Fibroblast of lung (primary cell): ENCODE measurements around the gene ZNRF1. TPM values are rescaled to one million over a fixed set of nuclear protein-coding genes. Genes with fewer than 3 reads are reported as not detected.

Source experiments
- DNase-seq, 2 donors: peaks; one replicate each; pipeline versions ENCODE4 v3.0.0 to v3.0.0-alpha.2; 2010; ENCODE audit warnings: low read depth in 2 of 2
- H2AFZ ChIP-seq: 2 replicates; pipeline ENCODE4 v1.5.1; 2012; ENCODE audit warnings: low read length, control low read depth, inconsistent platforms
- H3K27ac ChIP-seq: 2 replicates; pipeline ENCODE4 v1.5.1; 2011; ENCODE audit warnings: low read length, control low read depth; ENCODE audit not compliant: insufficient read depth
- H3K27me3 ChIP-seq: 2 replicates; pipeline ENCODE4 v1.5.1; 2011; ENCODE audit warnings: mild to moderate bottlenecking, low read length; ENCODE audit not compliant: control insufficient read depth, insufficient read depth
- H3K36me3 ChIP-seq: 2 replicates; pipeline ENCODE4 v1.5.1; 2011; ENCODE audit warnings: low read length; ENCODE audit not compliant: control insufficient read depth, insufficient read depth
- H3K4me1 ChIP-seq: 2 replicates; pipeline ENCODE4 v1.5.1; 2011; ENCODE audit warnings: low read length; ENCODE audit not compliant: control insufficient read depth, insufficient read depth; ENCODE audit errors: extremely low read depth
- H3K4me2 ChIP-seq: 2 replicates; pipeline ENCODE4 v1.5.1; 2011; ENCODE audit warnings: low read length, control low read depth; ENCODE audit not compliant: insufficient read depth; ENCODE audit errors: extremely low read depth
- H3K4me3 ChIP-seq, 4 experiments: fragments of 200-600 bp in 1 of 4; sonication (generic) in 1 of 4; replicated peaks in 1 of 4; 2 replicates each; pipeline ENCODE4 v1.5.1; 2011 to 2016; ENCODE audit warnings: low read length in 4 of 4, low read depth in 3 of 4, mild to moderate bottlenecking in 3 of 4, control low read depth in 2 of 4, inconsistent platforms in 1 of 4, mixed read lengths in 1 of 4; ENCODE audit not compliant: insufficient read depth in 1 of 4; ENCODE audit errors: control extremely low read depth in 1 of 4
- H3K79me2 ChIP-seq: 2 replicates; pipeline ENCODE4 v1.5.1; 2012; ENCODE audit warnings: mild to moderate bottlenecking, low read length, inconsistent platforms; ENCODE audit not compliant: control insufficient read depth, insufficient read depth
- H3K9ac ChIP-seq: 2 replicates; pipeline ENCODE4 v1.5.1; 2011; ENCODE audit warnings: mild to moderate bottlenecking, low read length, control low read depth; ENCODE audit not compliant: insufficient read depth
- H3K9me3 ChIP-seq: 2 replicates; pipeline ENCODE4 v1.5.1; 2012; ENCODE audit warnings: low read depth, low read length; ENCODE audit not compliant: control insufficient read depth, insufficient read depth
- H4K20me1 ChIP-seq: 2 replicates; pipeline ENCODE4 v1.5.1; 2011; ENCODE audit warnings: low read length; ENCODE audit not compliant: control insufficient read depth, insufficient read depth; ENCODE audit errors: extremely low read depth
- EZH2 ChIP-seq: IDR thresholded peaks from 2 replicates; pipeline ENCODE4 v1.5.1; 2012; ENCODE audit warnings: low read length, control low read depth, mild to moderate bottlenecking; ENCODE audit errors: missing control alignments
- polyA plus RNA-seq, 2 donors: library from polyadenylated mRNA; depleted of rRNA in 1 of 2; stranded (reverse) in 1 of 2; unstranded in 1 of 2; fragments of >200 nt; gene quantifications; 2 replicates each; pipeline ENCODE4 v1.2.1, GENCODE V29; 2011 to 2012; ENCODE audit warnings: missing spikeins in 1 of 2
- total RNA-seq: library from RNA; depleted of rRNA; stranded (reverse); fragments of >200 nt; gene quantifications from 2 replicates; pipeline ENCODE4 v1.2.1, GENCODE V29; 2014
- TF ChIP-seq, protein P1 (sequence below), 2 donors: IDR thresholded peaks in 1 of 2; conservative IDR thresholded peaks in 1 of 2; 1 replicate in 1 of 2; 2 replicates in 1 of 2; pipeline ENCODE4 v1.5.1; 2011 to 2012; ENCODE audit warnings: low read length in 2 of 2, control low read depth in 1 of 2, inconsistent platforms in 1 of 2, low read depth in 1 of 2, mild to moderate bottlenecking in 1 of 2

ZNRF1 gene
- total and polyA plus RNA-seq, 2 donors (not counting 1 experiment from before 2014, with no cell fraction given) = 21.0 to 21.1 TPM

GRCh38 chr16:75003931-75004330, 5.1 kb downstream of the ZNRF1 start:
- no peak overlapping the region for H3K4me3 ChIP-seq

DNA sequence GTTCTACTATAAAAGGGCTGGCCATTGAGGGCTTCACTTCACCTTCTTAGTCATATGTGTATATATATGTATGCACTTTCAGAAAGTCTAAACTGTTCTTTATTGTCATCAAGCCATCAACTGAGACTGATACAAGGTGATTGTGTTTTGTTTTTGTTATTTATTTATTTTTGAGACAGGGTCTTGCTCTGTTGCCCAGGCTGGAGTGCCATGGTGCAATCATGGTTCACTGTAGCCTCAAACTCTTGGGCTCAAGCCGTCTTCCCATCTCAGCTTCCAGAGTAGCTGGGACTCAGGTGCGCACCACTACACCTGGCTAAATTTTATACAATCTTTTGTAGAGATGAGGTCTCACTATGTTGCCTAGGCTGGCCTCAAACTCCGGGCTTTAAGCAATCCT, 5.6 kb downstream of the ZNRF1 start:
- Histone ChIP-seq H3K36me3 (no peaks in the 10 kb centered on the region), H3K27me3 (no peaks in the 10 kb centered on the region), H2AFZ (no peak overlapping the region), H3K9me3 (no peaks in the 10 kb centered on the region), H3K9ac (no peak overlapping the region), H4K20me1 (no peaks in the 10 kb centered on the region), H3K4me3 (no peak overlapping the region), H3K79me2 (peaks cover 74% of the 10 kb centered on the region), H3K27ac (no peak overlapping the region), H3K4me2 (no peak overlapping the region), H3K4me1 (peaks cover 6% of the 10 kb centered on the region)
- no peak for DNase-seq
- TF ChIP-seq, protein P1, sequence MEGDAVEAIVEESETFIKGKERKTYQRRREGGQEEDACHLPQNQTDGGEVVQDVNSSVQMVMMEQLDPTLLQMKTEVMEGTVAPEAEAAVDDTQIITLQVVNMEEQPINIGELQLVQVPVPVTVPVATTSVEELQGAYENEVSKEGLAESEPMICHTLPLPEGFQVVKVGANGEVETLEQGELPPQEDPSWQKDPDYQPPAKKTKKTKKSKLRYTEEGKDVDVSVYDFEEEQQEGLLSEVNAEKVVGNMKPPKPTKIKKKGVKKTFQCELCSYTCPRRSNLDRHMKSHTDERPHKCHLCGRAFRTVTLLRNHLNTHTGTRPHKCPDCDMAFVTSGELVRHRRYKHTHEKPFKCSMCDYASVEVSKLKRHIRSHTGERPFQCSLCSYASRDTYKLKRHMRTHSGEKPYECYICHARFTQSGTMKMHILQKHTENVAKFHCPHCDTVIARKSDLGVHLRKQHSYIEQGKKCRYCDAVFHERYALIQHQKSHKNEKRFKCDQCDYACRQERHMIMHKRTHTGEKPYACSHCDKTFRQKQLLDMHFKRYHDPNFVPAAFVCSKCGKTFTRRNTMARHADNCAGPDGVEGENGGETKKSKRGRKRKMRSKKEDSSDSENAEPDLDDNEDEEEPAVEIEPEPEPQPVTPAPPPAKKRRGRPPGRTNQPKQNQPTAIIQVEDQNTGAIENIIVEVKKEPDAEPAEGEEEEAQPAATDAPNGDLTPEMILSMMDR (conservative IDR thresholded peaks at IDR 0.05 in 1 of 2, IDR thresholded peaks at IDR 0.05 in 1 of 2; ENCODE audit: low read depth in 1 of 2, low read length in 2 of 2) = no peak
- no peak for TF ChIP-seq EZH2

More at GRCh38 chr16:75003931-75004330, 5.1 kb downstream of the ZNRF1 start:
- Histone ChIP-seq H3K27ac (no peak overlapping the region), H3K4me2 (no peak overlapping the region), H3K9ac (no peak overlapping the region), H3K27me3 (no peaks in the 10 kb centered on the region), H3K4me1 (peaks cover 6% of the 10 kb centered on the region), H4K20me1 (no peaks in the 10 kb centered on the region), H3K36me3 (no peaks in the 10 kb centered on the region), H2AFZ (no peak overlapping the region), H3K9me3 (no peaks in the 10 kb centered on the region), H3K79me2 (peaks cover 70% of the 10 kb centered on the region)
- DNase-seq = no peak
- TF ChIP-seq EZH2 = no peak
- TF ChIP-seq, protein P1 (conservative IDR thresholded peaks at IDR 0.05 in 1 of 2, IDR thresholded peaks at IDR 0.05 in 1 of 2; ENCODE audit: low read depth in 1 of 2, low read length in 2 of 2) = no peak

GRCh38 chr16:75005697-75006096, 6.9 kb downstream of the ZNRF1 start:
- Histone ChIP-seq H3K4me2 (no peak overlapping the region), H3K9ac (no peak overlapping the region), H3K9me3 (no peaks in the 10 kb centered on the region), H4K20me1 (no peaks in the 10 kb centered on the region), H3K4me3 (no peak overlapping the region), H3K36me3 (no peaks in the 10 kb centered on the region), H3K79me2 (peaks cover 66% of the 10 kb centered on the region), H2AFZ (no peak overlapping the region), H3K27ac (no peak overlapping the region), H3K27me3 (no peaks in the 10 kb centered on the region), H3K4me1 (peaks cover 9% of the 10 kb centered on the region)
- DNase-seq = no peak
- no peak for TF ChIP-seq EZH2
- TF ChIP-seq, protein P1 (conservative IDR thresholded peaks at IDR 0.05 in 1 of 2, IDR thresholded peaks at IDR 0.05 in 1 of 2; ENCODE audit: low read depth in 1 of 2, low read length in 2 of 2) = no peak
